ENCODE data around the gene SOX3.

The SOX3 gene

DNA sequence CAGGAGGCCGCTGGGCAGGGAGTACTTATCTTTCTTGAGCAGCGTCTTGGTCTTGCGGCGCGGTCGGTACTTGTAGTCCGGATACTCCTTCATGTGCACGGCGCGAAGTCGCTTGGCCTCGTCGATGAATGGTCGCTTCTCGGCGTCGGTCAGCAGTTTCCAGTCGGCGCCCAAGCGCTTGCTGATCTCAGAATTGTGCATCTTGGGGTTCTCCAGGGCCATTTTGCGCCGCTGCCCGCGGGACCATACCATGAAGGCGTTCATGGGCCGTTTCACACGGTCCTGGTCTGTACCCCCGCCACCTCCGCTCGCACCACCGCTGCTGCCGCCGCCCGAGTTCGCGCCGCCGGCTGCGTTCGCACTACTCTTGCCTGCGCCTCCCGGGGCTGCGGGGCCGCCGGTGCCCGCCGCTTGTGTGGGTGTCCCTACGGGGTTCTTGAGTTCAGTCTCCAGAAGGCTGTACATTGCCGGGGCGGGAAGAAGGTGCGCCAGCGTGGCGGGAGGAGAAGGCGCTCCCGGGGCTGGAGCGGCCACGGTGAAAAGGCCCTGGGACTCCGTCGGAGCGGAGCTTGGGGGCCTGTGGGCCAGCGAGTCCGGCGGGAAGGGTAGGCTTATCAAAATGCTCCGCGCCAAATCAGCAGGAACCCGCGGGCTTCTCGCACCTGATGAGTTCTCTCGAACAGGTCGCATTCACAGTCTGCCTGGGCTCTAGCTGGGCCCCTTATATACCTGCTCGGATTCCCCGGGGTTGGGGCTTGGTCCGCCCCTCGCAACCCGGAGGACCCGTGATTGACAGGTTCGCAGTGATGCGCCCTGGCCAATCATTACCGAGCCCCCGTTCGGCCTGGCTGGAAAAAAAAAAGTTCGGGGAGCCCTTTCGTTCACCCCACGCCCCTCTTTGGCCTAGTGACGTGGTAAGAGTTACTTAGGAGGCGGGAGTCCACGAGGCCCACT lies at the start of gene SOX3:
Gene SOX3 (minus strand): TSS at position 699 of the 954 bp plus-strand sequence. CDS start 9 bp downstream, at position 690.
- H3K4me3 ChIP-seq (ENCODE audit: low read depth, low read length) = peak within 1 kb of the TSS; percentile 69
- no peaks in the 10 kb centered on the region for H3K9me3 ChIP-seq (ENCODE audit: control insufficient read depth, insufficient read depth, low read depth, low read length)
- H3K27me3 ChIP-seq (ENCODE audit: control insufficient read depth, insufficient read depth, low read length) = peaks cover 99% of the 10 kb centered on the region
- H3K9ac ChIP-seq (ENCODE audit: low read length) = peak within 1 kb of the TSS; percentile 70
- H3K4me1 ChIP-seq (ENCODE audit: control insufficient read depth, insufficient read depth, low read length) = peaks cover 41% of the 10 kb centered on the region
- no peaks in the 10 kb centered on the region for H3K36me3 ChIP-seq (ENCODE audit: control insufficient read depth, insufficient read depth, low read length)
- no peak within 1 kb of the TSS for H3K27ac ChIP-seq (ENCODE audit: low read depth, low read length)

DNA sequence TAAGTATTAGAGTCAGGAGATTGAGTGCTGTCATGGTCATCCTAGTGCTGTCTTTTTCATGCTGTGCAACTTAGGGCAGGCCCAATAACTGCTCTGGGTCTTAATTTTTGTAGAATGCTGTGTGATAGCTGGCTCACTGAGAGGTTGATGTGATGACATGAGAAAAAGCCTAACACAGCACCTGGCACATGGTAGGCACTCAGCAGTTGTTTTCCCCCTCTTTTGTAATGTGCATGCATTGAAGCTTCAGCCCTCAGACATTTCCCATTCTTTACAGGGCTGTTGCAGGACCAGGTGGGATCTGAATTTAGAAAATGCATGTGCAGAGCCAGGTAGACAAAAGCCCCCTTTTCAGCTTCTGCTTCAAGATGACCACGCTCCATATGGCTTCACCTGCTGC lies 44.1 kb upstream of the SOX3 start:
- H3K27ac ChIP-seq (ENCODE audit: low read depth, low read length) = no peak overlapping the region
- H3K9ac ChIP-seq (ENCODE audit: low read length) = no peak overlapping the region
- peaks cover 4% of the 10 kb centered on the region; the same call in 1 of the 2 replicates for H3K27me3 ChIP-seq (ENCODE audit: control insufficient read depth, insufficient read depth, low read length)
- H3K4me3 ChIP-seq (ENCODE audit: low read depth, low read length) = no peak overlapping the region
- no peaks in the 10 kb centered on the region; the same call in 1 of the 2 replicates for H3K4me1 ChIP-seq (ENCODE audit: control insufficient read depth, insufficient read depth, low read length)
- no peaks in the 10 kb centered on the region for H3K36me3 ChIP-seq (ENCODE audit: control insufficient read depth, insufficient read depth, low read length)
- H3K9me3 ChIP-seq (ENCODE audit: control insufficient read depth, insufficient read depth, low read depth, low read length) = no peaks in the 10 kb centered on the region

DNA sequence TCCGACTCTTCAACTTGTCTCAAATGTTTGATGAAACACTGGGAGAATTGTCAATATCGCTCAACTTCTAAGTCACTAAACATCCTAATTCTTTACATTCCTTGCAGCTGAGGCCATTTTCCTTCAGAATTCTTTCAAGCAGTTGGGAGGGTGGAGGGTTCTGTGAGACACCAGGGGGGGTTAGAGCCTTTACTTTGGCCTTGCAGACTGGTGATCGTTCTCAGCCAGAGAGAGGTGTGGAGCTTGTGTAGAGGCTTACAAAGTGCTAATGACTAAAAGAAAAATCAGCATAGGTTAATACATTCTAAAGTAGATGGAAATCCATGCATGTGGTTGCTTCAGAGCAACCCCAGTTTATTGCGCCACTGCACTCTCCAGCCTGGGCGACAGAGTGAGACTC lies 21.3 kb upstream of the SOX3 start:
- H3K9ac ChIP-seq (ENCODE audit: low read length) = peak overlapping the region; percentile 63
- peak overlapping the region; percentile 90; the same call in 1 of the 2 replicates for H3K27ac ChIP-seq (ENCODE audit: low read depth, low read length)
- H3K27me3 ChIP-seq (ENCODE audit: control insufficient read depth, insufficient read depth, low read length) = no peaks in the 10 kb centered on the region

DNA sequence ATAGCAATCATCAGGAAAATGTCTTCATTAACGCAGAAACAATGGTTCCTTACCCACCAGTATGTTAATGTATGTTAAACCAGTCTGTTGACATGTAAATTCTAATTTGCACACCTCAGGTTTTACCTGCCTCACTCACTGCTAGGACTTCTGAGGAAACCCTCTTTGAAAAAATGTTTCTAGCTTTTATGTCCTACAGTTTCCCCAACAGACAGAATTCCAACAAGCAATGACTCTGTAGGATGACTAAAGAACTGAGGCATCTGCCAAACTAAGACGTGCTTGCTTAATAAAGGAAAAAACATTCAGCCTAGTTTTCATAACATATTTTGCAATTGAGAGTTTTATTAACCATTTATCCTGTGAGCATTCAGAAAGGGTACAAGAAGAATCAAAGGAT lies 20.6 kb upstream of the SOX3 start:
- peak overlapping the region; percentile 90 for H3K27ac ChIP-seq (ENCODE audit: low read depth, low read length)
- H3K4me1 ChIP-seq (ENCODE audit: control insufficient read depth, insufficient read depth, low read length) = peaks cover 35% of the 10 kb centered on the region
- H3K9ac ChIP-seq (ENCODE audit: low read length) = peak overlapping the region; percentile 63
- H3K4me3 ChIP-seq (ENCODE audit: low read depth, low read length) = peak overlapping the region; percentile 30; the same call in 1 of the 2 replicates
- no peaks in the 10 kb centered on the region for H3K9me3 ChIP-seq (ENCODE audit: control insufficient read depth, insufficient read depth, low read depth, low read length)
- H3K27me3 ChIP-seq (ENCODE audit: control insufficient read depth, insufficient read depth, low read length) = no peaks in the 10 kb centered on the region
- no peaks in the 10 kb centered on the region for H3K36me3 ChIP-seq (ENCODE audit: control insufficient read depth, insufficient read depth, low read length)

More for the DNA sequence above, 21.3 kb upstream of the SOX3 start:
- Histone ChIP-seq H3K36me3 (ENCODE audit: control insufficient read depth, insufficient read depth, low read length) (no peaks in the 10 kb centered on the region), H3K9me3 (ENCODE audit: control insufficient read depth, insufficient read depth, low read depth, low read length) (no peaks in the 10 kb centered on the region), H3K4me3 (ENCODE audit: low read depth, low read length) (peak overlapping the region; percentile 30; the same call in 1 of the 2 replicates), H3K4me1 (ENCODE audit: control insufficient read depth, insufficient read depth, low read length) (peaks cover 35% of the 10 kb centered on the region)

DNA sequence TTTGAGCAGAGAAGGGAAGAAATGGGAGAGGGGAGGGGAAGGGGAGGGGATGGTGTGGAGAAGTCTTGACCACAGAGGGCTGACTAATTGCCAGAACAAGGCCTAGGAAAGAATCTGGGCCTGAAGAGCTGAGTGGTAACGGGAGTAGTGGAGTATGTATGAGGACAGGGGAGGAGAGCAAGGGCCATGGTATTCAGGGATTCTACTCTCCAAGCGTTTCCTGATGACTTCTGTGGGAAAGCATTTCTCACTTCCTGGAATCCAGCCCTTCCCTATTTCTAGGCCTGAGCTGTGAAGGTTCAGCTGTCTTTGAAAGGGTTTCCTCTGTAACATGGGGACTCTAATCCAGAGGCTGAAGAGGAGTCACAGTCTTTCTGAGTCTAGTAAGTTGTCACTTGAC lies 19.7 kb upstream of the SOX3 start:
- Histone ChIP-seq H3K36me3 (ENCODE audit: control insufficient read depth, insufficient read depth, low read length) (no peaks in the 10 kb centered on the region), H3K9me3 (ENCODE audit: control insufficient read depth, insufficient read depth, low read depth, low read length) (no peaks in the 10 kb centered on the region), H3K27me3 (ENCODE audit: control insufficient read depth, insufficient read depth, low read length) (no peaks in the 10 kb centered on the region), H3K27ac (ENCODE audit: low read depth, low read length) (peak overlapping the region; percentile 90), H3K4me3 (ENCODE audit: low read depth, low read length) (0 out of 2 replicates have a peak overlapping the region, but pooled peaks have one; percentile 12), H3K4me1 (ENCODE audit: control insufficient read depth, insufficient read depth, low read length) (peaks cover 35% of the 10 kb centered on the region), H3K9ac (ENCODE audit: low read length) (peak overlapping the region; percentile 63)

DNA sequence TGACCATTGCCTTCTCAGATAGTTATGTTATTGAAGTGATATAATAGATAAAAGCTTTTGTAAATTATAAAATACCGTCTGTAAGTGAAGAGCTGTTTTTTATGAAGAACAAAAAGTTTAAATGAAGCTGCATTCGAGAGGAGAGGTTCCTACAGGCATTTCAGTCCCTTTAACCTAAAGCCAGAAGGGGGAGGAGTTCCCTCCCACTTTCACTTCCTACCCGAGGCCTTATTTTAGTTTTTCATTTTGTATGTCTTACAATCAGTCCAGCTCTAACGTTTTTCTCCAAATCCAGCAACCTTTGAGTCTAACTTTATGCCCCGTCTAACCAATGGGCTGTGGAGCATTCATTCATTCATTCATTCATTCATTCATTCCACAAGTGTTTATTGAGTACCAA lies 16.5 kb upstream of the SOX3 start:
- H3K36me3 ChIP-seq (ENCODE audit: control insufficient read depth, insufficient read depth, low read length) = no peaks in the 10 kb centered on the region
- peaks cover 30% of the 10 kb centered on the region for H3K4me1 ChIP-seq (ENCODE audit: control insufficient read depth, insufficient read depth, low read length)
- H3K4me3 ChIP-seq (ENCODE audit: low read depth, low read length) = no peak overlapping the region
- H3K27ac ChIP-seq (ENCODE audit: low read depth, low read length) = no peak overlapping the region
- no peak overlapping the region for H3K9ac ChIP-seq (ENCODE audit: low read length)
- H3K27me3 ChIP-seq (ENCODE audit: control insufficient read depth, insufficient read depth, low read length) = no peaks in the 10 kb centered on the region
- no peaks in the 10 kb centered on the region for H3K9me3 ChIP-seq (ENCODE audit: control insufficient read depth, insufficient read depth, low read depth, low read length)

DNA sequence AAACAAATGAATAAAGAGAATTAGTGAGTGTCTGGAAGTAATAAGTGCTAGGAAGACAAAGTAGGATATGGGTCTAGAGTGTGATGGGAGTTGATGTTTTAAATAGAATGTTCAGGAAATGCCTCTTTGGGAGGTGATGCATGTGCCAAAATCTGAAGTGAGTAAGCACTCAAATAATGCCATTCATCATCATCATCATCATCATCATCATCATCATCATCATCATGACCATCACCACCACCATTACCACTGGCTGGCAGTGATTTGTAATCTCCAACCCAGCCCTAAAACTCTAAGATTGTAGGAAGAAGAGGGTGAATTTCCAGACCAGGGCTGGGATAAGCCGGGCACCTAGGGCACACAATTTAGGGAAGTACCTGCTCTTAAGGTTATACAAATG lies 9.7 kb upstream of the SOX3 start:
- H3K4me1 ChIP-seq (ENCODE audit: control insufficient read depth, insufficient read depth, low read length) = peaks cover 7% of the 10 kb centered on the region
- H3K36me3 ChIP-seq (ENCODE audit: control insufficient read depth, insufficient read depth, low read length) = no peaks in the 10 kb centered on the region
- H3K27ac ChIP-seq (ENCODE audit: low read depth, low read length) = no peak overlapping the region
- H3K9ac ChIP-seq (ENCODE audit: low read length) = no peak overlapping the region
- peaks cover 45% of the 10 kb centered on the region for H3K27me3 ChIP-seq (ENCODE audit: control insufficient read depth, insufficient read depth, low read length)
- no peak overlapping the region for H3K4me3 ChIP-seq (ENCODE audit: low read depth, low read length)
- H3K9me3 ChIP-seq (ENCODE audit: control insufficient read depth, insufficient read depth, low read depth, low read length) = no peaks in the 10 kb centered on the region

DNA sequence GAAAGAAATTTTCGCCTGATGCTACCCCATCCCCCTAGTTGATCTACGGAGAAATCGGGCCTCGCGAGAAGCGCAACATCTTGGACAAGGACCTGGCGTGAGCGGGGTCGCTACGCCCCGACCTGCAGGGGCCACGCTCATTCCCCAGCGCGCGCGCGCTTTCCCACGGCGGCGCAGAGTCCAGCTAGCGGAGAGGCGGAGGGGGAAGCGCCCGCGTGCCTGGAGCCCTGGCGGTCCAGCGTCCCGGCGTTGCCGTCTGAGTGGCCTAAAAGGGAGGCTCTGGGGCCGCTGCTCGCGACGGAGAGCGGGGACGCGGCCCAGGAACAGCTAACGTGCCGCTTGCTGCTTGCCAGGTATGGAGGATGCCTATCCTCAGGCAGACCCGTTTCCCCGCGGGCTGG lies 6.0 kb upstream of the SOX3 start:
- Histone ChIP-seq H3K36me3 (ENCODE audit: control insufficient read depth, insufficient read depth, low read length) (no peaks in the 10 kb centered on the region), H3K4me3 (ENCODE audit: low read depth, low read length) (peak overlapping the region; percentile 54), H3K27ac (ENCODE audit: low read depth, low read length) (no peak overlapping the region), H3K4me1 (ENCODE audit: control insufficient read depth, insufficient read depth, low read length) (peaks cover 33% of the 10 kb centered on the region), H3K9ac (ENCODE audit: low read length) (peak overlapping the region; percentile 9), H3K27me3 (ENCODE audit: control insufficient read depth, insufficient read depth, low read length) (peaks cover 81% of the 10 kb centered on the region), H3K9me3 (ENCODE audit: control insufficient read depth, insufficient read depth, low read depth, low read length) (no peaks in the 10 kb centered on the region)

DNA sequence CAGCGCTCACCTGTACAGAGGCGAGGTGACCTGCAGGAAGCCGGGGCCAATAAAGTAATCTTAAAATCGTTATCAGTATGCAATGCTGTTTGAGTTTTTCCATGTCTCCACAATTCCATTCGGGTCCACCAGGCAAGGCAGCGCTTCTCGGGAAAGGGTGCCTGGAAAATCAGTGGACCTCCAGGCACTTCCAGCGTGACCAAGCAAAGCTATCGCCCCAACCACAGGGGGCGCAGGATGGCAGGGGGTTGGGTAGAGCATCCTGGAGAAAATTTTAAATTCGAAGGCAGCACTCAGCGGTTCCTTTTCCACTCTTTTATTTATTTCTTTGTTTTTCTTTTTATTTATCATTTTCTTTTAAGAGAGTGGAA lies 5.4 kb upstream of the SOX3 start:
- H3K9me3 ChIP-seq (ENCODE audit: control insufficient read depth, insufficient read depth, low read depth, low read length) = no peaks in the 10 kb centered on the region
- peak overlapping the region; percentile 54 for H3K4me3 ChIP-seq (ENCODE audit: low read depth, low read length)
- peaks cover 87% of the 10 kb centered on the region for H3K27me3 ChIP-seq (ENCODE audit: control insufficient read depth, insufficient read depth, low read length)
- no peak overlapping the region for H3K27ac ChIP-seq (ENCODE audit: low read depth, low read length)
- H3K36me3 ChIP-seq (ENCODE audit: control insufficient read depth, insufficient read depth, low read length) = no peaks in the 10 kb centered on the region
- H3K9ac ChIP-seq (ENCODE audit: low read length) = no peak overlapping the region
- H3K4me1 ChIP-seq (ENCODE audit: control insufficient read depth, insufficient read depth, low read length) = peaks cover 33% of the 10 kb centered on the region

DNA sequence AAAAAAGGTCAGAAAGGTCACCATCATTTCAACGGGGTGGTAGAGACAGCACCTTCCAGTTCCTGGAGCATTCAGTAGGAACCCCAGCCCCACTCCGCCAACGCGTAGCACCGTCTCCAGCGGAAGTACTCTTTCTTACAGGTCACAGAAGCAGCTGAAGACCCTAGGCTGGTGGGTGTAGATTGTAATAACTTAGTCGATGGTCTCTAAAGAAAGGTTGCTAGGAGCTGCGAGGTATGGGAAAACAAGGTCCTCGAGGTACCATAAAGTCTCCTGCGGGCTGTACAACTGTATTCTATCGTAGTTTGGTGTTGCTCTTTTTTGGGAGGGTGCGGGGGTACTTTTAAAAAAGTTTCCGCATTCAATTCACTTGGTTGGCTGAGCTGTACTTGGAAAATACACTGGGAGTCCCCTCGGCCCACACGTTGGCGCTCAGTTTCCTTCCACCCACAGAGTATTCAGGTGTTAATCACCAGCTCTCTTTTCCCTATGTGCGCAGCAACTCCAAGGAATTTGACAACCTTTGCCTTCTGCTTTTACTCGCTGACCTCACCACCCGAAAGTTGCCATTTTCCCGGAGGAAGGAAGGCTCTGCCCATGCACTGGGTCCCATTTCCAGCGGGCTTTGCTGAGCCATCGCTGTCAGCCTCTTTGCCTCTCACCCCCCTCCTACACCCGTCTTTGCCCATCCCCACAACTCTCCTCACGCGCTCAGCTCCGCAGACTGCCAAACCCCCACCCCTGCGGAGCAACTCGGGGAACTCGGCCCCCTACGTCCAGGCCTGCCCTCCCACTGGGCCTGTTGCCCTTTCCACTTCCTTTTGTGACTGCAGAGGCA lies 4.8 kb upstream of the SOX3 start:
- Histone ChIP-seq H3K27me3 (ENCODE audit: control insufficient read depth, insufficient read depth, low read length) (peaks cover 93% of the 10 kb centered on the region), H3K9me3 (ENCODE audit: control insufficient read depth, insufficient read depth, low read depth, low read length) (no peaks in the 10 kb centered on the region), H3K36me3 (ENCODE audit: control insufficient read depth, insufficient read depth, low read length) (no peaks in the 10 kb centered on the region), H3K4me3 (ENCODE audit: low read depth, low read length) (peak overlapping the region; percentile 48), H3K4me1 (ENCODE audit: control insufficient read depth, insufficient read depth, low read length) (peaks cover 33% of the 10 kb centered on the region), H3K27ac (ENCODE audit: low read depth, low read length) (no peak overlapping the region), H3K9ac (ENCODE audit: low read length) (no peak overlapping the region)

DNA sequence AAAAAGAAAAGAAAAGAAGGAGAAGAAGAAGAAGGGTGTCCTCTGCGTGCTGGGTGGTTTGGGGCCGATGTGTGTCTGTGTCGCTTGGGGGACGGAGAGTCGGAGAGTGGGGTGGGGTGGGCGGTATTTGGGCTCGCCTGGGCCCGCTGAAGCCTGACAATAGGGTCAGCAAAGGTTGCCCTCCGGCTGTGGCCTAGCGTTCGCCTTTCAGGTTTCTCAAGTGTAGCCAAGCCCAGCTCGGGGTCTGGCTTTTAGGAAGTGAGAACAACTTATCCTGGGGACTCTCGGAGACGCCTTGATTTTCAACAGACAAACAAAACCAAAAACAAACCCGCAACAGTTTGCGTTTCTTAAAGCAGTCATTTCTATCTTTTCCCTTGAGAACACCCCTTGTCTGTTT lies 4.1 kb upstream of the SOX3 start:
- Histone ChIP-seq H3K4me3 (ENCODE audit: low read depth, low read length) (no peak overlapping the region), H3K9me3 (ENCODE audit: control insufficient read depth, insufficient read depth, low read depth, low read length) (no peaks in the 10 kb centered on the region), H3K27me3 (ENCODE audit: control insufficient read depth, insufficient read depth, low read length) (peaks cover 94% of the 10 kb centered on the region), H3K4me1 (ENCODE audit: control insufficient read depth, insufficient read depth, low read length) (peaks cover 33% of the 10 kb centered on the region), H3K36me3 (ENCODE audit: control insufficient read depth, insufficient read depth, low read length) (no peaks in the 10 kb centered on the region), H3K9ac (ENCODE audit: low read length) (no peak overlapping the region), H3K27ac (ENCODE audit: low read depth, low read length) (no peak overlapping the region)
